Measurements from ENCODE around the gene OR2T1.
"Not testable (repeated sequence)": the region's sequence is repeated elsewhere in the genome, so short reads cannot be mapped to it uniquely, and the experiment has no call there.

OR2T1 gene

DNA sequence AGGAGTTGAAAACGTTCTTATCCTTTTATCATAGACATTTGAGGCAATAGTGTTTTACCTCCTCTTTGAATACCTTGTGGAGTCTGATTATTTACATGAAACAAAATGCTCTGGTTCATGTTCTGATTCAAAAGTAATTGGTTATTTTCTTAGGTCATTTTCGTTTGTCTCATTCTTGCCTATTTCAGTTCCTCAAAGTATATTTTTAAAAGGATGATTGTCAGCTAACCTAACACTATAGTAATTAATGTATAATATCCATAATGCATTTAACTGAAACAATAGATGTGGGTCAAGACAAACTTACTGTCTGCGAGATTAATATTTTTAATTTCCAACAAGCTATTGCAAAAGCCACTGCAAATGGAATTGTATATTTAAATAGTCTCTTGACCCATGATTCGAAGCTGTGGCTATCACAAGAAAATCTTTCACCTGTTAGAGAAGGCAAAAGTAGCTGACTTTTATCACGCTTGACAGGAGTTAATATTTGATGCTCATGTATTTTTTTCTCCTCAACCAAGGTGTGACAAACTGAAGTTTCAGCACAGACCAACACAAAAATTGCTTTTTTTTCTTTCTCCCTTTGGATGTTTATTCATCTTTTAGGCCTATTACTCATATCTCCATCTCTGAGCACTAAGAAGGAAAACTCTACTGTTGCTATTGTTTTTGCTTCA, 47.8 kb downstream of the OR2T1 start:
- DNase-seq (ENCODE audit: low read depth); H3K4me3 ChIP-seq (ENCODE audit: low read depth, low read length): not testable (repeated sequence)

DNA sequence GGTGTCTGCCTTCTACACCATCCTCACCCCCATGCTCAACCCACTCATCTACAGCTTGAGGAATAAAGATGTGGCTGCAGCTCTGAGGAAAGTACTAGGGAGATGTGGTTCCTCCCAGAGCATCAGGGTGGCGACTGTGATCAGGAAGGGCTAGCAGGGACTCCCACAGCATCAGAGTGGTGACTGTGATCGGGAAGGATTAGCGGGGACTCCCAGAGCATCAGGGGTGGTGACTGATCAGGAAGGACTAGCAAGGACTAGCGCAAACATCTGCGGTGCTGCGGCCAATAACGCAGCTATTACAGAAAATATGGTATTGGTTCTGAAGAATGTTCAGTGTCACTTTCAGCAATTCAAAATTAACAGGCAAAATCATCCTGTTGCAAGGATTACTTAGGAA, 50.8 kb downstream of the OR2T1 start:
- DNase-seq (ENCODE audit: low read depth); H3K4me3 ChIP-seq (ENCODE audit: low read depth, low read length): not testable (repeated sequence)

DNA sequence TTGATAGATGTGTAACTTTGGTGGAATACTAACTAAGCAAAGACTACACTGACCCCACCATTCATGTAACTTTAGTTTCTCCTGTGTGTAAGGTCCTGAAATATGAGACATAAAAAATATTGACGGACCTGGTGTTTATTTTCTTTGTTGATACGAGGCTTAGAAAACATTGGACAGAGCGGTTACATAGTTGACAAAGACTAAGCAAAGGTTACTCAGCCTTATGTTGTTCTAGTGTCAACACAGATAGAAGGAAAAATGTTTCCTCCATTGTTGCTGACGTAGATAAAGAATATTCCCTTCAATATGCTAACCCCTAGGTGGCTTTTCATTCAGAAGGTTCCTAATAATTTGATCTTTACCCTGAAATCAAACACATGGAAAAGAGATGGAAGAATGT, 52.2 kb downstream of the OR2T1 start:
- H3K4me3 ChIP-seq (ENCODE audit: low read depth, low read length); DNase-seq (ENCODE audit: low read depth): not testable (repeated sequence)

DNA sequence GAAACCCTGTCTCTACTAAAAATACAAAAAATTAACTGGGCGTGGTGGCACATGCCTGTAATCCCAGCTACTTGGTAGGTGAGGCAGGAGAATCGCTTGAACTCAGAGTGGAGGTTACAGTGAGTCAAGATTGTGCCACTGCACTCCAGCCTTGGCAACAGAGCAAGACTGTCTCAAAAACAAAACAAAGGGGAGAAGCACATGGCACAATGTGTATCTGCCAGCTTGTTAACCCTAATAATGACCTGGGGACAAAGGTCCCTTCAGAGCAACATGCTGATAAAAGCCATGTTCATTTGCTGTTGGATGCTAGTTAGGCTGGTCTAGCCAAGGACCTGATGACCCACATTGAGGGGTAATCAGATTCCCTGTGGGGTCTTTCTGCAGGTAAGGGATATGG, 53.8 kb downstream of the OR2T1 start:
- H3K4me3 ChIP-seq (ENCODE audit: low read depth, low read length); DNase-seq (ENCODE audit: low read depth): not testable (repeated sequence)
